ENCODE measurements around the gene ZFYVE26.
A peak's percentile ranks its signal among the peaks of the same experiment; 100 is the strongest.

The ZFYVE26 gene

GRCh38 chr14:67815573-67816225 lies 691 bp downstream of the ZFYVE26 start:
- peak; percentile 20 for DNase-seq (ENCODE audit: low read depth)

DNA sequence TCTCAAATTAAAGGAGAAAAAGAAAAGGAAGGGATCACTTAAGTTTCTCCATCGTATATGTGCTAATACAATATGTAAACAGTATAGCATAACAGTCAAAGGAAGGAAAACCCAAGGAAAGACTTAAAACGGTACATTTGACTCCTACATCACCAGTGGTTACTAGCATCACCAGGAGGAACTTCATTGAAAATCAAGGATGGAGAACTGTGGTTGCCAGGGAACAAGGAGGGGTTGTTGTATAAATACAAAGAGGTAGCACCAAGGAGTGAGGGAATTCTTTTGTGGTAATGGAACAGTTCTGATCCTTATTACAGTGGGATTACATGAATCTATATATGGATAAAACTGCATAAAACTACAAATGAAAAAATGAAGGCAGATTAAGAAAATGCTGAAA lies 1.6 kb downstream of the ZFYVE26 start:
- no peak for DNase-seq (ENCODE audit: low read depth)

GRCh38 chr14:67806246-67806645 lies 10.1 kb downstream of the ZFYVE26 start:
- no peak for DNase-seq (ENCODE audit: low read depth)

DNA sequence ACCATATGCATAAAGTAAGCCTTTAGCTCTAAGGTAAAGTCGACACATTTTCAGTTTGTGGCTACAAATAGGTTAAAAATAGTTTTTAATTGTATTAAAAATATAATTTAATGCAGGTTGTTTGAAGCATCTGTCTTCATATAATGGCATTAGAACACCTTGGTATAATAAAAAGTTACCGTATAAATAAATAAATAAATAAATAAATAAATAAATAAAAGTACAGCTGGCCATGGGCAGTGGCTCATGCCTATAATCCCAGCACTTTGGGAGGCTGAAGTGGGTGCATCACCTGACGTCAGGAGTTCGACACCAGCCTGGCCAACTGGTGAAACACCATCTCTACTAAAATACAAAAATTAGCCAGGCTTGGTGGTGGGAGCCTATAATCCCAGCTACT lies 15.6 kb downstream of the ZFYVE26 start:
- no peak for DNase-seq (ENCODE audit: low read depth)

GRCh38 chr14:67798731-67799130 lies 17.7 kb downstream of the ZFYVE26 start:
- no peak for DNase-seq (ENCODE audit: low read depth)

GRCh38 chr14:67787673-67788072 lies 28.7 kb downstream of the ZFYVE26 start:
- no peak for DNase-seq (ENCODE audit: low read depth)

- DNase-seq (ENCODE audit: low read depth) = no peak
These were observed 30.9 kb downstream of the ZFYVE26 start for GRCh38 chr14:67785270-67786109.

DNA sequence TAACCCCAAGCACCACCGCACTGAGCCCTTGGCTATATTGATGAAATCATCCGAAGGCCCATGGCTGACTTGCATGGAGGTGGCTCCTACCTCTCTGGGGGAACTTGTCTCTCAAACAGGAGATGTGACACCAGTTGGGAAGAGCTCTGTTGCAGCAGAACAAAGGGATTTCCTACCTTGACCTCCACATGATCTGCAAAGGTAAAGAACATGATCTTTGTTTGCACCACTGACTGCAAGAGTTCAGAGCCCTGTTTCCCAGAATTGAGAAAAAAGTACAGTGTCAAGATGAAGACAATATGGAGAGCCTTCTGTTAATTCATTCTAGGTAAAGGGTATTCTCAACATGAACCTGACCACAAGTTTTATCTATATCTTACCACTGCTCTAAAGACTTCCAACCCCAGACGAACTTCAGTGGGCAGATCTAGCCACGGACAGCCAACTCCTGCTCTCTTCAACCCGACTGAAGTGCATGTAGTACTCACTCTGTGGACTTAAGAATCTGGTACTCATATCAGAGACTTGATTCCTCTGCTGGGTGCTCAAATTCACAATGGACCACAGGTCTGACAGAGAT lies 32.1 kb downstream of the ZFYVE26 start:
- no peak for DNase-seq (ENCODE audit: low read depth)

GRCh38 chr14:67782090-67782489 lies 34.3 kb downstream of the ZFYVE26 start:
- no peak for DNase-seq (ENCODE audit: low read depth)

GRCh38 chr14:67778792-67779191 lies 37.6 kb downstream of the ZFYVE26 start:
- no peak for DNase-seq (ENCODE audit: low read depth)

- DNase-seq (ENCODE audit: low read depth) = no peak
These were observed 39.6 kb downstream of the ZFYVE26 start for GRCh38 chr14:67776653-67777322.

- no peak for DNase-seq (ENCODE audit: low read depth)
These were observed 42.5 kb downstream of the ZFYVE26 start for GRCh38 chr14:67773844-67774377.

- DNase-seq (ENCODE audit: low read depth) = no peak
These were observed 48.2 kb downstream of the ZFYVE26 start for GRCh38 chr14:67768219-67768618.

- DNase-seq (ENCODE audit: low read depth) = no peak
These were observed 50.2 kb downstream of the ZFYVE26 start for GRCh38 chr14:67766035-67766680.

DNA sequence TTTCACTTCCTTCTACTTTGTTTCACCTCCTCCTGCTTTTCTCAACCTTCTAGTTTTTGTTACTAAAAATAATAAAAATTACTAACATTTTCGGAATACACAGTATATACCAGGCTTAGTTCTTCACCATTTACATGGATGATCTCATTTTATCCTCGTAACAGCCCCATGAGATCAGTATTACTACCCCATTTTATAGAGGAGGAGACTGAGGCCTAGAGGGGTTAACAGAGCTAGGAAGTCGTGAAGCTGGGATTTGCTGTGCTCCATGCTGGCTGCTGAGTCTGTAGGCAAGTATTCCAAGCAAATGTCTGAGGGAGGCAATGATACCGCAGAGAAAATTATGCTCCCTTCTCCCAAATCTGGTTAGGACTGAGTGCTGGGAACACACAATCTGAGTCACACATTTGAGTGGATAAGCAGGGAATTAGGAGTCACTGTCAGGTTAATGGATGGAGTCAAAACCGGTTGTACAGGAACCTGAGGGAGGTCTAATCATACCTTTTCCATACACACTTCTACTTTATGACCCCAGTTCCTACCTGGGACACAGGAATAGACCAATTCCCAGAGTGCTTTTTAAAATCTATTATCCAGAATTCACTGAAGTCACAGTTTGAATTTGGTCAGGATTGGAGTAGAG lies 51.1 kb downstream of the ZFYVE26 start:
- no peak for DNase-seq (ENCODE audit: low read depth)

GRCh38 chr14:67764496-67764895 lies 51.9 kb downstream of the ZFYVE26 start:
- DNase-seq (ENCODE audit: low read depth) = no peak

- DNase-seq (ENCODE audit: low read depth) = no peak
These were observed 53.1 kb downstream of the ZFYVE26 start for GRCh38 chr14:67763158-67763822.

- DNase-seq (ENCODE audit: low read depth) = no peak
These were observed 54.3 kb downstream of the ZFYVE26 start for GRCh38 chr14:67762051-67762450.

GRCh38 chr14:67759916-67760315 lies 56.5 kb downstream of the ZFYVE26 start:
- no peak for DNase-seq (ENCODE audit: low read depth)

- no peak for DNase-seq (ENCODE audit: low read depth)
These were observed 59.2 kb downstream of the ZFYVE26 start for GRCh38 chr14:67757175-67757574.

DNA sequence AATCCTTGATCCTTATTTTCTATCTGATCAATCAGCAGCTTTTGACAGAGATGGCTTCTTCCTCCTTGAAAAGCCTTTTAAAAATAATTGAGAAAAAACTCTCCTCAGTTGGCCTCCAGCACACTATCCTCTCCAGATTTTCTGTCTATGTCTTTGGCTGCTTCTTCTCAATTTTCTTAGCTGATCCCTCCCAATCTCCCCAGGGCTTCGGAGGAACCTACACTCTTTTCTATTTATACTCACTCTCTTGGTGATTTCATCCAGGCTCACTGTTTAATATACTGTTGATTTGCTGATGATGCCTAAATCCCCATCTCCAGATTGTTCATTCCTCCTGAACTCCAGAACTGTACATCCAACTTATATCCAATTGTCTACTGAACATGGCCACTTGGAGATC lies 59.9 kb downstream of the ZFYVE26 start:
- no peak for DNase-seq (ENCODE audit: low read depth)
